Upper lobe of left lung (tissue), 6 donors: ENCODE results near the gene FAF2. TPM values are rescaled to one million over a fixed set of nuclear protein-coding genes. Genes with fewer than 3 reads are reported as not detected.

Experiments used
- ATAC-seq, 2 donors: fragments of 200-7000 bp; cut with Tn5 transposase; one replicate each; pipeline ENCODE4 v1.9.1; 2022; ENCODE audit warnings: mild to moderate bottlenecking in 2 of 2, moderate library complexity in 2 of 2; ENCODE audit not compliant: low FRiP score in 2 of 2
- DNase-seq, 2 donors: peaks; one replicate each; pipeline ENCODE4 v3.0.0-alpha.2; 2019 to 2020
- H3K27ac ChIP-seq, 4 donors: fragments of 200-600 bp; sonication (generic); one replicate each; pipeline ENCODE4 v1.5.1; 2016 to 2019
- H3K27me3 ChIP-seq, 4 donors: fragments of 200-600 bp; sonication (generic); one replicate each; pipeline ENCODE4 v1.5.1; 2017 to 2019
- H3K36me3 ChIP-seq, 4 donors: fragments of 200-600 bp; sonication (generic); one replicate each; pipeline ENCODE4 v1.5.1; 2016 to 2019
- H3K4me1 ChIP-seq, 4 donors: fragments of 200-600 bp; sonication (generic); one replicate each; pipeline ENCODE4 v1.5.1; 2018 to 2019
- H3K4me3 ChIP-seq, 4 donors: fragments of 200-600 bp; sonication (generic); one replicate each; pipeline ENCODE4 v1.5.1; 2017 to 2019; ENCODE audit warnings: mild to moderate bottlenecking in 2 of 4, moderate library complexity in 1 of 4
- H3K9me3 ChIP-seq, 4 donors: fragments of 200-600 bp; sonication (generic); one replicate each; pipeline ENCODE4 v1.5.1; 2018 to 2019
- EP300 ChIP-seq, 4 donors: sonication (generic); formaldehyde crosslinking; IDR thresholded peaks; one replicate each; pipeline ENCODE4 v1.5.1; 2017; ENCODE audit warnings: antibody characterized with exemption in 4 of 4, control low read depth in 2 of 4
- POLR2A ChIP-seq, 4 donors: fragments of 450-650 bp; IDR thresholded peaks; one replicate each; pipeline ENCODE4 v1.5.1; 2016 to 2017; ENCODE audit warnings: antibody characterized with exemption in 4 of 4, mild to moderate bottlenecking in 2 of 4
- POLR2AphosphoS5 ChIP-seq, 2 donors: sonication (generic); formaldehyde crosslinking; IDR thresholded peaks; one replicate each; pipeline ENCODE4 v1.5.1; 2017; ENCODE audit warnings: antibody characterized with exemption in 2 of 2
- WGBS, 2 donors: methylation state at CpG; one replicate each; pipeline ENCODE4 v1.1.5; 2017 to 2018; 5-methylcytosine and 5-hydroxymethylcytosine counted together
- total RNA-seq, 6 donors: library from RNA; depleted of rRNA in 4 of 6; stranded (reverse); fragments of >200 nt in 4 of 6; gene quantifications; one replicate each; pipeline versions ENCODE4 v1.1.0 to v1.2.1, GENCODE V29; 2016 to 2021
- TF ChIP-seq, protein P1 (sequence below), 6 experiments: fragments of 450-650 bp in 4 of 6; fragments of 200-600 bp in 2 of 6; sonication (generic) in 2 of 6; IDR thresholded peaks; one replicate each; pipeline ENCODE4 v1.5.1; 2016 to 2019; ENCODE audit warnings: antibody characterized with exemption in 6 of 6
- donor health status: DM: no; HTN: no; CAD: no; lungs with moderate emphysema.
- donor health status: DM: no; HTN: yes; CAD: no; lungs with severe emphysema.

Gene FAF2
- total RNA-seq, 6 donors from 2014 or later, result 11.5 to 33.0 (median 30.0) TPM

DNA sequence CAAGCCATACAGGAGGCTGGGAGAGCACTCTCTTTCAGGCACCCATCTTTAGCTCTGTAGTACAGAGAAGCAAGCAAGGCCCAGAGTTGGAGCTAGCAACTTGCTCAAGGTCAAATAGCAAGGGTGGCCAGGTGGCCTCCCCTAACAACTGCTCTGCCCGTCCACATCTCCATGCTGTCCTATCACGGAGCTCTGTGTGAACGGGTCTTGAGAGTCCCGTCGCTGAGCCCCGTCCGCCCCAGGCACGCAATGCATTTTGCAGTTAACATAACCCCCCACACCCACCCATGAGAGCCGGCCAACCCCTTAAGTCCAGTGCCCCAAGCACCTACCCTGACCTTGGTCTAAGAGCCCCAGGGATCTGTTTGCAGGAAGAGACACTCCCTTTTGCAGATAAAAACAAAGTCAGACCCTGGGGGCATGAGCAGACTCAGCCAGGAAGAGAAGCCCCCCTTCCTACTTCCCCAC is 87.5 kb downstream of the FAF2 start:
- DNase-seq (no peak), ATAC-seq (no peak)
- Histone ChIP-seq H3K4me3 (peak overlapping the region; percentile 76 to 88 (median 86)), H3K36me3 (peaks cover 0 to 15% (median 15%) of the 10 kb centered on the region in 4 donors), H3K9me3 (no peaks in the 10 kb centered on the region), H3K27ac (peak overlapping the region; percentile 95 to 99 (median 98)), H3K4me1 (peaks cover 52 to 84% (median 69%) of the 10 kb centered on the region in 4 donors), H3K27me3 (no peaks in the 10 kb centered on the region)
- 3% methylated on average over 9 of the region's 9 CpGs for WGBS, 2 donors
- TF ChIP-seq POLR2AphosphoS5 (IDR thresholded peaks at IDR 0.05) (no peak), POLR2A (IDR thresholded peaks at IDR 0.05) (peak in 1 of 4 donors; percentile 3)

DNA sequence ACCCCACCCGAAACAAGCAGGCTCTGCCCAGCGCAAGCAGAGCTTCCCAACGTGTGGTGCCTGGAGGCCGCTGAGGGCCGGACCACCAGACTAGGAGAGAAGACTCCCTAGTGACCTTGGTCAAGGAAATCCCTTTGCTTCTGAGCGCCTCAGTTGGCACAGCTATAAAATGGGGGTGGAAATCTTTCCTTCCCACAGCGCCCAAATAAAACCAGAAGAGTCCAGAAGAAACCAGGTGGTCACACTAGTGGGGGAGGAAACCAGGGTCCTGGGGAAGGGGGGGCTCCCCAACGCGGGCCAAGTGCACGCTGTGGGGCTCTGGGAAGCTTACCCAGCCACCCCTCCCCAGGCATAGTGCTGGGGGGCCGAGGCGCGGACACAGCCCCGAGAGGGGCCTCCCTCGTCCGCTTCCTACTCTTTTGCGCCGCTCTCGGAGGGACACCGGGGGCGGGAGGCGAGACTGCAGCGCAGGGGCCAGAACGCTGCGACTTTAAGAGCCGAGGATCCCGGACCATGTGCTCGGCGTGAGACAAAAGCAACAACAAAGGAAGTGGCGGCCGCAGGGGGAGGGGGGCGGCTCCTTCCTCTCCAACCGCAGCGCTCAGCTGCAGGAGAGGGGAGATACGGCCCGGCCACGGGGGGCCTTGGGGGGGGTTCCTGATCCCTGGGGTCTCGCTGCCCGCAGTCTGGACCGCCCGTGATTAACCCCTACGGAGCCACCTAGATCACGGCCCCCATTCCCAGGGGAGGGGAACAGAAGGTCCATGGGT is 88.1 kb downstream of the FAF2 start:
- peak in 1 of 2 donors; percentile 65 for TF ChIP-seq POLR2AphosphoS5 (IDR thresholded peaks at IDR 0.05)
- TF ChIP-seq EP300 (IDR thresholded peaks at IDR 0.05), result no peak
- peak in 1 of 4 donors; percentile 9 for TF ChIP-seq POLR2A (IDR thresholded peaks at IDR 0.05)
- ATAC-seq, result peak; percentile 76 to 77
- Histone ChIP-seq H3K36me3 (peaks cover 0 to 9% (median 8%) of the 10 kb centered on the region in 4 donors), H3K4me3 (peak overlapping the region; percentile 76 to 88 (median 86)), H3K27me3 (no peaks in the 10 kb centered on the region), H3K27ac (peak overlapping the region; percentile 95 to 99 (median 98)), H3K4me1 (peaks cover 56 to 84% (median 69%) of the 10 kb centered on the region in 4 donors), H3K9me3 (no peaks in the 10 kb centered on the region)
- 0% methylated on average over 13 to 19 of the region's 43 CpGs for WGBS, 2 donors
- peak; percentile 87 to 93 for DNase-seq

- ATAC-seq, result peak; percentile 93
- Histone ChIP-seq H3K27me3 (no peaks in the 10 kb centered on the region), H3K36me3 (peaks cover 0 to 2% (median 1%) of the 10 kb centered on the region in 4 donors), H3K4me1 (peaks cover 59 to 84% (median 72%) of the 10 kb centered on the region in 4 donors), H3K9me3 (no peaks in the 10 kb centered on the region), H3K27ac (peak within 1 kb of the TSS; percentile 95 to 99 (median 98)), H3K4me3 (peak within 1 kb of the TSS; percentile 76 to 88 (median 86))
- TF ChIP-seq POLR2A (IDR thresholded peaks at IDR 0.05) (peak in 3 of 4 donors; percentile 33 to 76 (median 45)), EP300 (IDR thresholded peaks at IDR 0.05) (no peak), POLR2AphosphoS5 (IDR thresholded peaks at IDR 0.05) (peak; percentile 13 to 38)
- TF ChIP-seq, protein P1, sequence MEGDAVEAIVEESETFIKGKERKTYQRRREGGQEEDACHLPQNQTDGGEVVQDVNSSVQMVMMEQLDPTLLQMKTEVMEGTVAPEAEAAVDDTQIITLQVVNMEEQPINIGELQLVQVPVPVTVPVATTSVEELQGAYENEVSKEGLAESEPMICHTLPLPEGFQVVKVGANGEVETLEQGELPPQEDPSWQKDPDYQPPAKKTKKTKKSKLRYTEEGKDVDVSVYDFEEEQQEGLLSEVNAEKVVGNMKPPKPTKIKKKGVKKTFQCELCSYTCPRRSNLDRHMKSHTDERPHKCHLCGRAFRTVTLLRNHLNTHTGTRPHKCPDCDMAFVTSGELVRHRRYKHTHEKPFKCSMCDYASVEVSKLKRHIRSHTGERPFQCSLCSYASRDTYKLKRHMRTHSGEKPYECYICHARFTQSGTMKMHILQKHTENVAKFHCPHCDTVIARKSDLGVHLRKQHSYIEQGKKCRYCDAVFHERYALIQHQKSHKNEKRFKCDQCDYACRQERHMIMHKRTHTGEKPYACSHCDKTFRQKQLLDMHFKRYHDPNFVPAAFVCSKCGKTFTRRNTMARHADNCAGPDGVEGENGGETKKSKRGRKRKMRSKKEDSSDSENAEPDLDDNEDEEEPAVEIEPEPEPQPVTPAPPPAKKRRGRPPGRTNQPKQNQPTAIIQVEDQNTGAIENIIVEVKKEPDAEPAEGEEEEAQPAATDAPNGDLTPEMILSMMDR (IDR thresholded peaks at IDR 0.05), result peak in 3 of 6 experiments; percentile 5 to 13 (median 10)
- DNase-seq, result peak; percentile 99 to 100
- WGBS, 2 donors, result 0 to 2% methylated on average over 4 to 43 of the region's 63 CpGs
These were observed 88.8 kb downstream of the FAF2 start, which contains the start of gene RNF44 for GRCh38 chr5:176536902-176537553. Gene RNF44 (minus strand): TSS chr5:176537402. CDS start chr5:176532472, 4,930 bp downstream.

DNA sequence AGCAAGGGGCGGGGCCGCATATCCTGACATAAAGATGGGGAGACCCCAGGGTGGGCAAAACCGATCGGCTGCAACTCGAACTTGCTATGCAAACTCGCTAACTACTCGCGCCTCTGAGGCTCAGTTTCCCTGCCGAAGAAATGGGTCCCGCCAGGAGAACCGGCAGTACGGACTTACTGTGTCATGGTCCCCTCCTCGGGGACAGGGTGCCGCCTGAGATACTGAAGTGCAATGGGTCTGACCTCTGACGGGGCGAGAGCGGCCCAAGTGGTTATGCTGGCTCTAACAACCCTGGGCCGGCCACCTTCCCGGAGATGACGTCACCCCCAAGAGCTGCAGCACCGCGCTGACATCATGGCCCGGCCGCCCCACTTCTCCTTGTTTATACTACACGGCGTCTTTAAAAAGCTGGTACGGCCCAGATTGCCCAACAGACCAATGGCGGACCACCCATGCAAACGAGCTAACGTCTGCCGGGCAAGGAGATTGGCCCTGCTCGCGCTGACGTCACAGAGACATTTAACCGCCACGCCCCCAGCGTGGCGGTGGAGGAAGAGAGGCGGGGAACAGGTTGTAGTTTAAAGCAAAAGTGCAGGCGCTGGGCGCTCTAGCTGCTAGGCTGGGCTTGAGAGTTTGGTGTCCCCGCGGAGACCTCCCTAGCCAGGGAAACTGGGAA is 89.5 kb downstream of the FAF2 start:
- DNase-seq, result peak; percentile 97 to 100
- Histone ChIP-seq H3K9me3 (no peaks in the 10 kb centered on the region), H3K4me1 (peaks cover 57 to 84% (median 74%) of the 10 kb centered on the region in 4 donors), H3K27me3 (no peaks in the 10 kb centered on the region), H3K27ac (peak overlapping the region; percentile 95 to 99 (median 98)), H3K36me3 (no peaks in the 10 kb centered on the region), H3K4me3 (peak overlapping the region; percentile 76 to 88 (median 86))
- WGBS, 2 donors, result 1% methylated on average over 27 to 32 of the region's 43 CpGs
- TF ChIP-seq POLR2A (IDR thresholded peaks at IDR 0.05) (peak in 2 of 4 donors; percentile 8 to 65), POLR2AphosphoS5 (IDR thresholded peaks at IDR 0.05) (peak; percentile 58 to 72), EP300 (IDR thresholded peaks at IDR 0.05) (peak in 1 of 4 donors; percentile 36)
- TF ChIP-seq, protein P1 (IDR thresholded peaks at IDR 0.05), result peak in 3 of 6 experiments; percentile 21 to 27 (median 21)
- ATAC-seq, result peak; percentile 91 to 95

- Histone ChIP-seq H3K27me3 (no peaks in the 10 kb centered on the region), H3K4me1 (peaks cover 50 to 80% (median 67%) of the 10 kb centered on the region in 4 donors), H3K27ac (peak overlapping the region; percentile 95 to 99 (median 98)), H3K36me3 (no peaks in the 10 kb centered on the region), H3K9me3 (no peaks in the 10 kb centered on the region), H3K4me3 (peak overlapping the region in 3 of 4 donors; percentile 85 to 88 (median 86))
- WGBS, 2 donors, result 26 to 36% methylated on average over 13 of the region's 13 CpGs
- no peak for ATAC-seq
- DNase-seq, result no peak
- no peak for TF ChIP-seq POLR2AphosphoS5 (IDR thresholded peaks at IDR 0.05)
- TF ChIP-seq POLR2A (IDR thresholded peaks at IDR 0.05), result no peak
- TF ChIP-seq, protein P1 (IDR thresholded peaks at IDR 0.05), result no peak
- TF ChIP-seq EP300 (IDR thresholded peaks at IDR 0.05), result no peak
These were observed 90.2 kb downstream of the FAF2 start for GRCh38 chr5:176538230-176538988.
